ENCODE data around the gene APH1B. TPM values are rescaled to one million over a fixed set of nuclear protein-coding genes. Genes with fewer than 3 reads are reported as not detected.

The APH1B gene
- total and polyA plus RNA-seq, 9 of the 15 experiments (the other 6 are each of a cell fraction or from before 2014, with no cell fraction given): 5.1 to 9.7 (median 7.0) TPM

DNA sequence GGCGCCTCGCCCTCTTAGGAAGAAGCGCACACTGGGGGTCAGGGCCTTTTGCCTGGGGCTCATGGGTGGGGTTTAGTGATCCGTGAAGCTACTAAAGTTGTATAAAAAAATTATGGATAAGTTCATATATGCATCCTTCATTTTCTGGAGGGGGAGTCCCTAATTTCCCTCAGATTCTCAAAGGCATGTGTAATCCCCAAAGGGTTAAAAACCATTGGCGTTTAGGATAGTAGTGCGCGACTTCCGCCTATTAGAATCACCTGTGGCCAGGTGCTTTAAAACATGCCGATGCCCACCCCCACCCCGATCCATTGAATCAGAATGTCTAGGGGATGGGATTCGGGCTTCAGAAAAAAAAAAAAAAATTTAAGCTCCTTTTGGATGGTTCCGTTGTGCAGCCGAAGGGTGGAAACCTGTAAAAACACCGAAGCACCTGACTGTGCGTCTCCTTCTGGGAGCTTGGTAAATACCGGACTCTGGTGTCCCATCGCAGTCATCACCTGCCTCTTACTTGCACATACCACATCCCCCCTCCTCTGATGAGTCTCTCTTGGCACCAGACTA, 570 bp downstream of the APH1B start:
- intact Hi-C loops (cut with micrococcal nuclease): loop anchor here (2.0 to 5.0 kb wide), 2 partner anchors 86 to 121 kb away; partner anchors contain the start of gene RPS27L
- DNase-seq (ENCODE audit: extremely low read depth in 1 of 4, low spot score in 3 of 4): peak in 1 of 4 experiments; percentile 16
- TF ChIP-seq PHF20 (IDR thresholded peaks at IDR 0.05; ENCODE audit: partially characterized antibody) (peak; percentile 2), PURB (CRISPR knock-in tag; IDR thresholded peaks at IDR 0.05; ENCODE audit: low read depth) (no peak), SP1 (CRISPR knock-in tag; IDR thresholded peaks at IDR 0.05) (0 out of 2 replicates have a peak, but pooled peaks have one; percentile 6), MTA3 (IDR thresholded peaks at IDR 0.05; ENCODE audit: borderline replicate concordance) (0 out of 2 replicates have a peak, but pooled peaks have one; percentile 1), FOXP1 (CRISPR knock-in tag; IDR thresholded peaks at IDR 0.05) (peak; percentile 55; the same call in 1 of the 2 replicates), SP2 (IDR thresholded peaks at IDR 0.05; ENCODE audit: extremely low read depth, low read depth, low read length, poor library complexity, severe bottlenecking) (no peak), MYC (IDR thresholded peaks at IDR 0.05; ENCODE audit: low read depth, low read length) (no peak), MYC (CRISPR knock-in tag; IDR thresholded peaks at IDR 0.05; ENCODE audit: borderline replicate concordance, low read depth) (0 out of 2 replicates have a peak, but pooled peaks have one; percentile 6)
- TF ChIP-seq, protein P1, sequence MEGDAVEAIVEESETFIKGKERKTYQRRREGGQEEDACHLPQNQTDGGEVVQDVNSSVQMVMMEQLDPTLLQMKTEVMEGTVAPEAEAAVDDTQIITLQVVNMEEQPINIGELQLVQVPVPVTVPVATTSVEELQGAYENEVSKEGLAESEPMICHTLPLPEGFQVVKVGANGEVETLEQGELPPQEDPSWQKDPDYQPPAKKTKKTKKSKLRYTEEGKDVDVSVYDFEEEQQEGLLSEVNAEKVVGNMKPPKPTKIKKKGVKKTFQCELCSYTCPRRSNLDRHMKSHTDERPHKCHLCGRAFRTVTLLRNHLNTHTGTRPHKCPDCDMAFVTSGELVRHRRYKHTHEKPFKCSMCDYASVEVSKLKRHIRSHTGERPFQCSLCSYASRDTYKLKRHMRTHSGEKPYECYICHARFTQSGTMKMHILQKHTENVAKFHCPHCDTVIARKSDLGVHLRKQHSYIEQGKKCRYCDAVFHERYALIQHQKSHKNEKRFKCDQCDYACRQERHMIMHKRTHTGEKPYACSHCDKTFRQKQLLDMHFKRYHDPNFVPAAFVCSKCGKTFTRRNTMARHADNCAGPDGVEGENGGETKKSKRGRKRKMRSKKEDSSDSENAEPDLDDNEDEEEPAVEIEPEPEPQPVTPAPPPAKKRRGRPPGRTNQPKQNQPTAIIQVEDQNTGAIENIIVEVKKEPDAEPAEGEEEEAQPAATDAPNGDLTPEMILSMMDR (IDR thresholded peaks at IDR 0.05 in 2 of 3, conservative IDR thresholded peaks at IDR 0.05 in 1 of 3; ENCODE audit: insufficient read depth in 2 of 3, low read depth in 1 of 3, low read length in 3 of 3): no peak
- TF ChIP-seq, protein P2, sequence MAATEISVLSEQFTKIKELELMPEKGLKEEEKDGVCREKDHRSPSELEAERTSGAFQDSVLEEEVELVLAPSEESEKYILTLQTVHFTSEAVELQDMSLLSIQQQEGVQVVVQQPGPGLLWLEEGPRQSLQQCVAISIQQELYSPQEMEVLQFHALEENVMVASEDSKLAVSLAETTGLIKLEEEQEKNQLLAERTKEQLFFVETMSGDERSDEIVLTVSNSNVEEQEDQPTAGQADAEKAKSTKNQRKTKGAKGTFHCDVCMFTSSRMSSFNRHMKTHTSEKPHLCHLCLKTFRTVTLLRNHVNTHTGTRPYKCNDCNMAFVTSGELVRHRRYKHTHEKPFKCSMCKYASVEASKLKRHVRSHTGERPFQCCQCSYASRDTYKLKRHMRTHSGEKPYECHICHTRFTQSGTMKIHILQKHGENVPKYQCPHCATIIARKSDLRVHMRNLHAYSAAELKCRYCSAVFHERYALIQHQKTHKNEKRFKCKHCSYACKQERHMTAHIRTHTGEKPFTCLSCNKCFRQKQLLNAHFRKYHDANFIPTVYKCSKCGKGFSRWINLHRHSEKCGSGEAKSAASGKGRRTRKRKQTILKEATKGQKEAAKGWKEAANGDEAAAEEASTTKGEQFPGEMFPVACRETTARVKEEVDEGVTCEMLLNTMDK (IDR thresholded peaks at IDR 0.05; ENCODE audit: borderline replicate concordance, insufficient read depth, low read depth, low read length, poor library complexity, severe bottlenecking): no peak
- TF ChIP-seq, protein P3, sequence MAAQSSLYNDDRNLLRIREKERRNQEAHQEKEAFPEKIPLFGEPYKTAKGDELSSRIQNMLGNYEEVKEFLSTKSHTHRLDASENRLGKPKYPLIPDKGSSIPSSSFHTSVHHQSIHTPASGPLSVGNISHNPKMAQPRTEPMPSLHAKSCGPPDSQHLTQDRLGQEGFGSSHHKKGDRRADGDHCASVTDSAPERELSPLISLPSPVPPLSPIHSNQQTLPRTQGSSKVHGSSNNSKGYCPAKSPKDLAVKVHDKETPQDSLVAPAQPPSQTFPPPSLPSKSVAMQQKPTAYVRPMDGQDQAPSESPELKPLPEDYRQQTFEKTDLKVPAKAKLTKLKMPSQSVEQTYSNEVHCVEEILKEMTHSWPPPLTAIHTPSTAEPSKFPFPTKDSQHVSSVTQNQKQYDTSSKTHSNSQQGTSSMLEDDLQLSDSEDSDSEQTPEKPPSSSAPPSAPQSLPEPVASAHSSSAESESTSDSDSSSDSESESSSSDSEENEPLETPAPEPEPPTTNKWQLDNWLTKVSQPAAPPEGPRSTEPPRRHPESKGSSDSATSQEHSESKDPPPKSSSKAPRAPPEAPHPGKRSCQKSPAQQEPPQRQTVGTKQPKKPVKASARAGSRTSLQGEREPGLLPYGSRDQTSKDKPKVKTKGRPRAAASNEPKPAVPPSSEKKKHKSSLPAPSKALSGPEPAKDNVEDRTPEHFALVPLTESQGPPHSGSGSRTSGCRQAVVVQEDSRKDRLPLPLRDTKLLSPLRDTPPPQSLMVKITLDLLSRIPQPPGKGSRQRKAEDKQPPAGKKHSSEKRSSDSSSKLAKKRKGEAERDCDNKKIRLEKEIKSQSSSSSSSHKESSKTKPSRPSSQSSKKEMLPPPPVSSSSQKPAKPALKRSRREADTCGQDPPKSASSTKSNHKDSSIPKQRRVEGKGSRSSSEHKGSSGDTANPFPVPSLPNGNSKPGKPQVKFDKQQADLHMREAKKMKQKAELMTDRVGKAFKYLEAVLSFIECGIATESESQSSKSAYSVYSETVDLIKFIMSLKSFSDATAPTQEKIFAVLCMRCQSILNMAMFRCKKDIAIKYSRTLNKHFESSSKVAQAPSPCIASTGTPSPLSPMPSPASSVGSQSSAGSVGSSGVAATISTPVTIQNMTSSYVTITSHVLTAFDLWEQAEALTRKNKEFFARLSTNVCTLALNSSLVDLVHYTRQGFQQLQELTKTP (IDR thresholded peaks at IDR 0.05; ENCODE audit: low read depth in 1 of 2, partially characterized antibody in 2 of 2): no peak

More for the DNA sequence above, 570 bp downstream of the APH1B start:
- Histone ChIP-seq H3K9me1 (ENCODE audit: control insufficient read depth, insufficient read depth, low read length) (no peaks in the 10 kb centered on the region), H3K36me3 (ENCODE audit: control insufficient read depth, insufficient read depth, low read length) (0 out of 3 replicates have a peak, but pooled peaks cover 3% of the 10 kb centered on the region), H2AFZ (ENCODE audit: low read depth, low read length) (peak overlapping the region; percentile 95), H4K20me1 (replicated peaks; ENCODE audit: control insufficient read depth, insufficient read depth, low read length) (no peaks in the 10 kb centered on the region), H3K4me1 (replicated peaks in 1 of 2; ENCODE audit: control insufficient read depth in 2 of 2, insufficient read depth in 2 of 2, low read length in 2 of 2) (peaks cover 12 to 18% of the 10 kb centered on the region in 2 experiments; a peak in 4 of 5 replicates), H3K9ac (ENCODE audit: insufficient read depth in 1 of 2, low read depth in 2 of 2, low read length in 2 of 2) (peak overlapping the region; percentile 75 to 94), H3K9me3 (replicated peaks; ENCODE audit: control insufficient read depth, insufficient read depth, low read depth, low read length) (no peaks in the 10 kb centered on the region), H3K4me3 (peak overlapping the region; percentile 65), H3K4me2 (ENCODE audit: insufficient read depth, low read length) (peak overlapping the region; percentile 72), H3K79me2 (ENCODE audit: control insufficient read depth, insufficient read depth, low read length) (no peaks in the 10 kb centered on the region), H3K27ac (ENCODE audit: extremely low read depth, low read depth, low read length) (peak overlapping the region; percentile 76; the same call in 2 of the 3 replicates), H3K27me3 (ENCODE audit: control insufficient read depth in 2 of 2, insufficient read depth in 2 of 2, low read length in 2 of 2) (no peaks in the 10 kb centered on the region)
- ATAC-seq (no peak), FAIRE-seq (no peak)
- ChIA-PET CTCF (ENCODE audit: low intra/inter-chr PET ratio) (no interaction called here), POLR2A (interaction anchor here (0.5 to 1.4 kb wide), 6 partner anchors 10 to 746 kb away, joined by 3 to 6 read pairs (median 3); partner anchors contain the start of gene USP3)
- in situ Hi-C loops (cut with MboI): loop anchor here (25.0 kb wide), 1 partner anchor 784 kb away; no protein-coding TSS in a partner anchor
- BruUV-seq (replicated peaks): TSS peak; percentile 61
- 52% methylated on average over 14 of the region's 17 CpGs for WGBS (ENCODE audit: insufficient coverage, low coverage, missing lambda C conversion rate)
